Thyroid gland (tissue), 4 donors: ENCODE data around the gene STRIT1. TPM values are rescaled to one million over a fixed set of nuclear protein-coding genes. Genes with fewer than 3 reads are reported as not detected.
"Not testable (repeated sequence)": the region's sequence is repeated elsewhere in the genome, so short reads cannot be mapped to it uniquely, and the experiment has no call there.

Experiments used
- DNase-seq, 2 donors: peaks; one replicate each; pipeline ENCODE4 v3.0.0-alpha.2; 2019
- H3K27ac ChIP-seq, 3 donors: fragments of 200-600 bp; sonication (generic); 1 replicate in 2 of 3; 2 replicates in 1 of 3; pipeline ENCODE4 v1.5.1; 2016 to 2019; ENCODE audit warnings: mild to moderate bottlenecking in 1 of 3, moderate library complexity in 1 of 3
- H3K27me3 ChIP-seq: fragments of 200-600 bp; sonication (generic); one replicate; pipeline ENCODE4 v1.5.1; 2019
- H3K36me3 ChIP-seq, 2 donors: fragments of 200-600 bp; sonication (generic); one replicate each; pipeline ENCODE4 v1.5.1; 2016 to 2019
- H3K4me1 ChIP-seq, 2 donors: fragments of 200-600 bp; sonication (generic); one replicate each; pipeline ENCODE4 v1.5.1; 2017 to 2019
- H3K4me3 ChIP-seq, 3 donors: fragments of 200-600 bp; sonication (generic); replicated peaks in 1 of 3; 1 replicate in 2 of 3; 2 replicates in 1 of 3; pipeline ENCODE4 v1.5.1; 2016; ENCODE audit warnings: mild to moderate bottlenecking in 1 of 3
- H3K9me3 ChIP-seq: fragments of 200-600 bp; sonication (generic); one replicate; pipeline ENCODE4 v1.5.1; 2017
- POLR2A ChIP-seq, 2 donors: fragments of 450-650 bp; IDR thresholded peaks; one replicate each; pipeline ENCODE4 v1.6.1; 2017; ENCODE audit warnings: antibody characterized with exemption in 2 of 2, mild to moderate bottlenecking in 2 of 2, moderate library complexity in 1 of 2
- WGBS, 2 donors: methylation state at CpG; one replicate each; pipeline ENCODE4 v1.1.5; 2017; 5-methylcytosine and 5-hydroxymethylcytosine counted together
- intact Hi-C: fragments of 100-400 bp; cut with DNase I; formaldehyde crosslinking; loops from one replicate; pipeline ENCODE4 v1.15.1; 2023
- total RNA-seq, 4 donors: library from RNA; depleted of rRNA; stranded (reverse); fragments of >200 nt; gene quantifications; one replicate each; pipeline ENCODE4 v1.2.3, GENCODE V29; 2016
- TF ChIP-seq, protein P1 (sequence below), 6 experiments: fragments of 200-600 bp in 3 of 6; fragments of 450-650 bp in 3 of 6; sonication (generic) in 3 of 6; IDR thresholded peaks; one replicate each; pipeline ENCODE4 v1.5.1; 2016 to 2019; ENCODE audit warnings: antibody characterized with exemption in 6 of 6, mild to moderate bottlenecking in 2 of 6, inconsistent platforms in 1 of 6, moderate library complexity in 1 of 6

Gene STRIT1
- total RNA-seq, 4 donors from 2014 or later: not detected

DNA sequence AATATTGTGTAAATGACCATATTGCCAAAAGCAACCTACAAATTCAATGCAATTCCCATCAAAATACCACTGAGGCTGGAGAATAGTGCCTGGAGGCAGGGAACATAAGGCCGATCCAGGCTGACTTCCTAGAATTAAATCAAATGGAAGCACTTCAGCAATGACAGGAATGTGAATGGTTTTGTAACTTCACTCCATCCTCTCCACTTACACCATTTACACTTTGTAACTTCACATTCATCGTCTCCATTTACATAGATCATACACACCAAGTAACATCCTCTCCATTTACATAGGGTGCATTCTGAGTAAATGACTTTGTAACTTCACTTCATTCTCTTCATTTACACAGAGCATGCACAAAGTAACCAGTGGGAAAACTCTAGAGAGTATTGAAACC is 11.6 kb downstream of the STRIT1 start:
- WGBS, 2 donors: 87 to 91% methylated on average over 2 of the region's 2 CpGs

DNA sequence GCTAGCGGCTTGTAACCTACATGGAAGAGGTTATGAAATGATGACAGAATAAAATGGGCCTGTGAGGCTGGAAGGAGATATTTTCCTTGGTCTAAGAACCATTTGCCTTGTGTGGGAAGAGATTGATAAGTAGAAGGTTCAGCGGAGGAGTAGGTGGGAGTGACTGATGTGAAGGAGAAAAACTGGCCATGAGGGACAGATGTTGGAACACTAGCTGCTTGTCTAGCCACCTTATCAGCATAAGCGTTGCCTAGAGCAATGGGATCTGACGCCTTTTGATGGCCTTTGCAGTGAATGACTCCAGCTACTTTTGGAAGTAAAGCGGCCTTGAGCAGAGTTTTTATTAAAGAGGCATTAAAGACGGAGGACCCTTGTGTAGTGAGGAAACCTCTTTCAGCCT is 17.4 kb downstream of the STRIT1 start:
- DNase-seq, H3K4me1 ChIP-seq, H3K9me3 ChIP-seq, H3K36me3 ChIP-seq, H3K27me3 ChIP-seq, H3K4me3 ChIP-seq, H3K27ac ChIP-seq, intact Hi-C loops: not testable (repeated sequence)
- WGBS, 2 donors: 82 to 90% methylated on average over 6 of the region's 6 CpGs

More for the DNA sequence above, 11.6 kb downstream of the STRIT1 start:
- peaks cover 18 to 19% of the 10 kb centered on the region in 2 donors for H3K4me1 ChIP-seq
- no peak for DNase-seq
- H3K27me3 ChIP-seq: no peaks in the 10 kb centered on the region
- no peaks in the 10 kb centered on the region for H3K9me3 ChIP-seq
- peak overlapping the region in 2 of 3 donors; percentile 18 to 43 for H3K27ac ChIP-seq
- intact Hi-C loops: no loop called here
- no peak overlapping the region for H3K4me3 ChIP-seq
- no peaks in the 10 kb centered on the region for H3K36me3 ChIP-seq
- TF ChIP-seq, protein P1, sequence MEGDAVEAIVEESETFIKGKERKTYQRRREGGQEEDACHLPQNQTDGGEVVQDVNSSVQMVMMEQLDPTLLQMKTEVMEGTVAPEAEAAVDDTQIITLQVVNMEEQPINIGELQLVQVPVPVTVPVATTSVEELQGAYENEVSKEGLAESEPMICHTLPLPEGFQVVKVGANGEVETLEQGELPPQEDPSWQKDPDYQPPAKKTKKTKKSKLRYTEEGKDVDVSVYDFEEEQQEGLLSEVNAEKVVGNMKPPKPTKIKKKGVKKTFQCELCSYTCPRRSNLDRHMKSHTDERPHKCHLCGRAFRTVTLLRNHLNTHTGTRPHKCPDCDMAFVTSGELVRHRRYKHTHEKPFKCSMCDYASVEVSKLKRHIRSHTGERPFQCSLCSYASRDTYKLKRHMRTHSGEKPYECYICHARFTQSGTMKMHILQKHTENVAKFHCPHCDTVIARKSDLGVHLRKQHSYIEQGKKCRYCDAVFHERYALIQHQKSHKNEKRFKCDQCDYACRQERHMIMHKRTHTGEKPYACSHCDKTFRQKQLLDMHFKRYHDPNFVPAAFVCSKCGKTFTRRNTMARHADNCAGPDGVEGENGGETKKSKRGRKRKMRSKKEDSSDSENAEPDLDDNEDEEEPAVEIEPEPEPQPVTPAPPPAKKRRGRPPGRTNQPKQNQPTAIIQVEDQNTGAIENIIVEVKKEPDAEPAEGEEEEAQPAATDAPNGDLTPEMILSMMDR (IDR thresholded peaks at IDR 0.05): no peak
- TF ChIP-seq POLR2A (IDR thresholded peaks at IDR 0.05): no peak

DNA sequence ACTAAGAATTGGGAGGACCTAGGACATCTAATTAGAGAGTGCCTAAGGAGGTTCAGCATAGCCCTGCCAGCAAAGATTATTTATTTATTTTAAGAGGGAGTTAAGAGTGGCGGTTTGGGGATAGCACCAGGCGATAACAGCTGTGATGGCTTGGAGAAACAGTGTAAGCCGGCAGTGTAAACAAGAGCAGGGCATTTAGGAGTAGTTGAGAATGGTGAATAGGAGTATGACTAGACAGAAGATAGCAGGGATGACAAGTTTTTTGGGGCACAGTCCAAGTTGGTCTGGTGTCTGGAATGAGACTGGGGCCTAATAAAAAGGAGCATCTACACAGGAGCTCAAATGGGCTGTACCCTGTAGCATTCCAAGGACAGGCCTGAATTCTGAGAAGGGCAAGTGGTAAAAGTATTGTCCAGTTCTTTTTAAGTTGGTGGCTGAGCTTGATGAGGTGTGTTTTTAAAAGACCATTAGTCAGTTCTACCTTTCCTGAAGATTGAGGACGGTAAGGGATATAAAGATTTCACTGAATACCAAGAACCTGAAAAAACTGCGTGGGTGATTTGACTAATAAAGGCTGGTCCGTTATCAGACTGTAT is 18.2 kb downstream of the STRIT1 start:
- H3K4me3 ChIP-seq, H3K4me1 ChIP-seq, DNase-seq, H3K9me3 ChIP-seq, H3K27ac ChIP-seq, H3K36me3 ChIP-seq, H3K27me3 ChIP-seq, intact Hi-C loops: not testable (repeated sequence)
- WGBS, 2 donors: 82 to 83% methylated on average over 6 of the region's 6 CpGs

DNA sequence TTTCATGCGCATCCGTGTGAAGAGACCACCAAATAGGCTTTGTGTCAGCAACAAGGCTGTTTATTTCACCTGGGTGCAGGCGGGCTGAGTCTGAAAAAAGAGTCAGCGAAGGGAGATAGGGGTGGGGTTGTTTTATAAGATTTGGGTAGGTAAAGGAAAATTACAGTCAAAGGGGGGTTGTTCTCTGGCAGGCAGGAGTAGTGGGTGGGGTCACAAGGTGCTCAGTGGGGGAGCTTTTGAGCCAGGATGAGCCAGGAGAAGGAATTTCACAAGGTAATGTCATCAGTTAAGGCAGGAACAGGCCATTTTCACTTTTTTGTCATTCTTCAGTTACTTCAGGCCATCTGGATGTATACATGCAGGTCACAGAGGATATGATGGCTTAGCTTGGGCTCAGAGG is 19.0 kb downstream of the STRIT1 start:
- intact Hi-C loops, H3K4me3 ChIP-seq, H3K27ac ChIP-seq, H3K4me1 ChIP-seq, H3K36me3 ChIP-seq, DNase-seq, H3K9me3 ChIP-seq, H3K27me3 ChIP-seq: not testable (repeated sequence)
- 89 to 94% methylated on average over 4 of the region's 4 CpGs for WGBS, 2 donors

DNA sequence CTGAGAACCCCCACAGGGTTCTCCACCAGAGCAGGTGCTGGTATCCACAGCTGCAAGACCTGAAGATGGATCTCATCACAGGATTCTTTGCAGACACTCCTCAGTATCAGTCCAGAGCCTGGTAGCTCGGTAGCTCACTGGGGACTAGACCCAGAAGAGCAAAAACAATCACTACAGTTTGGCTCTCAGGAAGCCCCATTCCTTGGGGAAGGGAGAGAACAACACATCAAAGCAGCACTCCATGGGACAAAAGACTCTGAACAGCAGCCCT is 22.2 kb downstream of the STRIT1 start:
- intact Hi-C loops: no loop called here
- H3K9me3 ChIP-seq: no peaks in the 10 kb centered on the region
- no peak for TF ChIP-seq POLR2A (IDR thresholded peaks at IDR 0.05)
- TF ChIP-seq, protein P1 (IDR thresholded peaks at IDR 0.05): no peak

DNA sequence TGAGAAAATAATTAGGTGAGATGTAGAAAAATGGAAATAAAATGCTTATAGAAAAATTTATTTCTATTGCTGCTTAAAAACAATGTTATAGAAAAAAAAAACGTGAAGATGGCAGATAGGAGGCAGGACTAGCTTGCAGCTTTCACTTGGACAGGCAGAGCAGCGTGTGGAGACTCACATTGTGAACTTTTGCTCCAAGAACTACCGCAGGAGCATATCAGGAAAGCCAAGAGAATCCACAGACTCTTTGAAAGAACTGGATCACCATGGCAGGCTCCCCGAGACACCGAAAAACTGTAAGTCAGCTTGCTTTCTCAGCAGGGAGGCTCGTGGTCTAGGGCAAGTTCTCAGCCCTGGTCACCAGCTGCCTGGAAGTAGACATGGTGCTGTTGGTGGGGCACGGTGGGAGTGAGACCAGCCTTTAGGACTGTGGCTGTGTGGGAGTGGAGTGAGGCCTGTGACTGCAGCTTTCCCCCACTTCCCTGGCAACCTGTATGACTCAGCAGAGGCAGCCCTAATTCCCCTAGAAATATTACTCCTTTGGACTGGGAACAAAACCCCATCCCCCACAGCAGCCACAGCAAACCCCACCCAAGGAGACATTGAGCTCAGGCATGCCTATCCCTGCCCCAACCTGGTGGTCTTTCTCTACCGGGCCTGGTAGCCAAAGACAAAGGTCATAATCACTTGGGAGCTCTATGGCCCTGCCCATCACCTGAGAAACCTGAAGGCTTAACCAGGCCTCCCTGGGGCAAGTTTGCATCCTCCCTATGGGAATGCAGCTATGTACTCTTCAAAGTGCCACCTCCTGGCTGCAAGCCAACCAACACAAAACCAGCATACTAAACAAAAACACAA is 22.8 kb downstream of the STRIT1 start:
- Histone ChIP-seq H3K27ac (no peak overlapping the region), H3K9me3 (no peaks in the 10 kb centered on the region), H3K27me3 (no peaks in the 10 kb centered on the region), H3K36me3 (no peaks in the 10 kb centered on the region), H3K4me1 (no peaks in the 10 kb centered on the region), H3K4me3 (no peak overlapping the region)
- TF ChIP-seq, protein P1 (IDR thresholded peaks at IDR 0.05): no peak
- no peak for TF ChIP-seq POLR2A (IDR thresholded peaks at IDR 0.05)
- no peak for DNase-seq
- whole genome bisulfite sequencing, 2 donors: 85 to 89% methylated on average over 8 of the region's 8 CpGs
- intact Hi-C loops: no loop called here

More for the DNA sequence above, 22.2 kb downstream of the STRIT1 start:
- no peak overlapping the region for H3K27ac ChIP-seq
- WGBS, 2 donors: 78 to 82% methylated on average over 1 of the region's 1 CpG
- H3K4me1 ChIP-seq: no peaks in the 10 kb centered on the region
- H3K36me3 ChIP-seq: no peaks in the 10 kb centered on the region
- H3K27me3 ChIP-seq: no peaks in the 10 kb centered on the region
- no peak overlapping the region for H3K4me3 ChIP-seq
- no peak for DNase-seq
